ENCODE data around the gene MKKS.
A peak's percentile ranks its signal among the peaks of the same experiment; 100 is the strongest.

MKKS gene

DNA sequence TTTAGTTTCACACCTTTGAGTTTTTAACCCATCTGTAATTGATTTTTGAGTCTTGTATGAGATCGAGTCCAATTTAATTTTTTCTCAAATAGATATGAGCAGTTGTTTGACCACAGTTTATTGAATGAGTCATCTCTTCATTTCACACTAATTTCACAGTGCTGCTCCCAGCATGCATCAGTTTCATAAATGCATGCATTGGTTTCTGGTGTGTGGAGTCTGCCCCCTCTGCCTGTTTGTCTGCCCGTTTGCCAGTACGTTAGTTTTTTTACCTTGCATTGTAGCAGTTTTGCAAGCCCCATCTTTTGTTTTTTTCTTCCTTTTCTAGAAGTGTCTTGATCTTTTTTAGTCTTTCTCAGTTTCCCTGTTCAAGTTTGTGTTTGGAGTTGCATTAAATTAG is 13.0 kb upstream of the MKKS start:
- peaks cover 47% of the 10 kb centered on the region for H3K79me2 ChIP-seq (ENCODE audit: insufficient read depth, low read length)
- no peaks in the 10 kb centered on the region for H3K36me3 ChIP-seq (ENCODE audit: insufficient read depth, low read length)
- TF ChIP-seq EZH2phosphoT487 (IDR thresholded peaks at IDR 0.05; ENCODE audit: borderline replicate concordance), result no peak
- TF ChIP-seq, protein P1, sequence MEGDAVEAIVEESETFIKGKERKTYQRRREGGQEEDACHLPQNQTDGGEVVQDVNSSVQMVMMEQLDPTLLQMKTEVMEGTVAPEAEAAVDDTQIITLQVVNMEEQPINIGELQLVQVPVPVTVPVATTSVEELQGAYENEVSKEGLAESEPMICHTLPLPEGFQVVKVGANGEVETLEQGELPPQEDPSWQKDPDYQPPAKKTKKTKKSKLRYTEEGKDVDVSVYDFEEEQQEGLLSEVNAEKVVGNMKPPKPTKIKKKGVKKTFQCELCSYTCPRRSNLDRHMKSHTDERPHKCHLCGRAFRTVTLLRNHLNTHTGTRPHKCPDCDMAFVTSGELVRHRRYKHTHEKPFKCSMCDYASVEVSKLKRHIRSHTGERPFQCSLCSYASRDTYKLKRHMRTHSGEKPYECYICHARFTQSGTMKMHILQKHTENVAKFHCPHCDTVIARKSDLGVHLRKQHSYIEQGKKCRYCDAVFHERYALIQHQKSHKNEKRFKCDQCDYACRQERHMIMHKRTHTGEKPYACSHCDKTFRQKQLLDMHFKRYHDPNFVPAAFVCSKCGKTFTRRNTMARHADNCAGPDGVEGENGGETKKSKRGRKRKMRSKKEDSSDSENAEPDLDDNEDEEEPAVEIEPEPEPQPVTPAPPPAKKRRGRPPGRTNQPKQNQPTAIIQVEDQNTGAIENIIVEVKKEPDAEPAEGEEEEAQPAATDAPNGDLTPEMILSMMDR (conservative IDR thresholded peaks at IDR 0.05; ENCODE audit: low read length), result peak; percentile 29; the same call in 1 of the 2 replicates
- peak overlapping the region; percentile 76 for H3K9ac ChIP-seq (ENCODE audit: low read depth, low read length, poor library complexity, severe bottlenecking)
- H3K27me3 ChIP-seq (ENCODE audit: insufficient read depth, low read length, poor library complexity, severe bottlenecking), result no peaks in the 10 kb centered on the region
- no peaks in the 10 kb centered on the region; the same call in 1 of the 2 replicates for H3F3A ChIP-seq (ENCODE audit: low read depth)
- H4K20me1 ChIP-seq (ENCODE audit: insufficient read depth, low read length, poor library complexity, severe bottlenecking), result no peaks in the 10 kb centered on the region
- no peaks in the 10 kb centered on the region for H3K9me3 ChIP-seq (ENCODE audit: insufficient read depth, low read depth, low read length)
- peak overlapping the region; percentile 71 for H3K4me3 ChIP-seq (ENCODE audit: low read length, poor library complexity, severe bottlenecking)
- peaks cover 33% of the 10 kb centered on the region for H3K4me1 ChIP-seq (ENCODE audit: insufficient read depth, low read length, poor library complexity, severe bottlenecking)
- peak overlapping the region; percentile 53; the same call in 1 of the 2 replicates for H2AFZ ChIP-seq (ENCODE audit: low read length)
- peak overlapping the region; percentile 78 for H3K4me2 ChIP-seq (ENCODE audit: low read depth, low read length, poor library complexity, severe bottlenecking)
- no peaks in the 10 kb centered on the region for H3K9me2 ChIP-seq (replicated peaks; ENCODE audit: low read depth, low read length)

DNA sequence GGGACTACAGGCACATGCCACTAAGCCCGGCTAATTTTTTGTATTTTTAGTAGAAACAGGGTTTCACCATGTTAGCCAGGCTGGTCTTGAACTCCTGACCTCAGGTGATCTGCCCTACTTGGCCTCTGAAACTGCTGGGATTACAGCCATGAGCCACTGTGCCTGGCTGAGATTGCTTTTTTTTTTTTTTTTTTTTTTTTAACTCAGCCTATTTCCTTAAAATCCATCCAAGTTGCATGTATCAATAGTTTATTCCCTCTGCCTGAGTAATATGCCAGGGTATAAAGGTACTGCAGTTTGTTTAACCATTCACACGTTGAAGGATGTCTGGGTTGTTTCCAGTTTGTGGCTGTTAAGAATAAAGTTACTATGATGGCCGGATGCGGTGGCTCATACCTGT is 11.7 kb upstream of the MKKS start:
- Histone ChIP-seq H3K4me3 (ENCODE audit: low read length, poor library complexity, severe bottlenecking) (no peak overlapping the region), H4K20me1 (ENCODE audit: insufficient read depth, low read length, poor library complexity, severe bottlenecking) (no peaks in the 10 kb centered on the region), H3K9me2 (replicated peaks; ENCODE audit: low read depth, low read length) (no peaks in the 10 kb centered on the region), H2AFZ (ENCODE audit: low read length) (no peak overlapping the region), H3K9ac (ENCODE audit: low read depth, low read length, poor library complexity, severe bottlenecking) (no peak overlapping the region), H3K36me3 (ENCODE audit: insufficient read depth, low read length) (no peaks in the 10 kb centered on the region), H3K4me2 (ENCODE audit: low read depth, low read length, poor library complexity, severe bottlenecking) (no peak overlapping the region), H3K9me3 (ENCODE audit: insufficient read depth, low read depth, low read length) (no peaks in the 10 kb centered on the region), H3F3A (ENCODE audit: low read depth) (no peaks in the 10 kb centered on the region; the same call in 1 of the 2 replicates), H3K79me2 (ENCODE audit: insufficient read depth, low read length) (peaks cover 43% of the 10 kb centered on the region), H3K4me1 (ENCODE audit: insufficient read depth, low read length, poor library complexity, severe bottlenecking) (peaks cover 34% of the 10 kb centered on the region), H3K27me3 (ENCODE audit: insufficient read depth, low read length, poor library complexity, severe bottlenecking) (no peaks in the 10 kb centered on the region)
- no peak for TF ChIP-seq EZH2phosphoT487 (IDR thresholded peaks at IDR 0.05; ENCODE audit: borderline replicate concordance)

DNA sequence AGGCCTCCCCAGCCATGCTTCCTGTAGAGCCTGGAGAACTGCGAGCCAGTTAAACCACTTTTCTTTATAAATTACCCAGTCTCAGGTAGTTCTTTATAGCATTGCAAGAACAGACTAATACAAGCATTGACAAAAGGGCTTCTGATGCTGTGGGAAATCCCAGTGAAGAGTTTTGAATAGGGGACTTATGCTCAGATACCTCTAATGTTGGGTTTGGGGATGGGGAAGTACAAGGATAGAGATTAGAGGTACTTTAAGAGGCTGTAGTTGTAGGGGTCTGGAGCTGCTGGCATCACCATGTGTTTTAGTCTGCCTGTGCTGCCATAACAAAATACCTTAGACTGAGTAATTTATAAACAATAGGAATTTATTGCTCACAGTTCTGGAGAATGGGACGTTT is 9.9 kb upstream of the MKKS start:
- H2AFZ ChIP-seq (ENCODE audit: low read length), result no peak overlapping the region
- no peak for TF ChIP-seq EZH2phosphoT487 (IDR thresholded peaks at IDR 0.05; ENCODE audit: borderline replicate concordance)
- TF ChIP-seq, protein P1 (conservative IDR thresholded peaks at IDR 0.05; ENCODE audit: low read length), result no peak
- peaks cover 43% of the 10 kb centered on the region for H3K79me2 ChIP-seq (ENCODE audit: insufficient read depth, low read length)
- peaks cover 33% of the 10 kb centered on the region for H3K4me1 ChIP-seq (ENCODE audit: insufficient read depth, low read length, poor library complexity, severe bottlenecking)
- no peaks in the 10 kb centered on the region for H3K9me3 ChIP-seq (ENCODE audit: insufficient read depth, low read depth, low read length)
- no peaks in the 10 kb centered on the region for H3K36me3 ChIP-seq (ENCODE audit: insufficient read depth, low read length)
- H3K4me2 ChIP-seq (ENCODE audit: low read depth, low read length, poor library complexity, severe bottlenecking), result no peak overlapping the region
- H3K9ac ChIP-seq (ENCODE audit: low read depth, low read length, poor library complexity, severe bottlenecking), result no peak overlapping the region
- H3F3A ChIP-seq (ENCODE audit: low read depth), result no peaks in the 10 kb centered on the region; the same call in 1 of the 2 replicates
- H4K20me1 ChIP-seq (ENCODE audit: insufficient read depth, low read length, poor library complexity, severe bottlenecking), result no peaks in the 10 kb centered on the region
- H3K27me3 ChIP-seq (ENCODE audit: insufficient read depth, low read length, poor library complexity, severe bottlenecking), result no peaks in the 10 kb centered on the region
- H3K9me2 ChIP-seq (replicated peaks; ENCODE audit: low read depth, low read length), result no peaks in the 10 kb centered on the region
- no peak overlapping the region for H3K4me3 ChIP-seq (ENCODE audit: low read length, poor library complexity, severe bottlenecking)

DNA sequence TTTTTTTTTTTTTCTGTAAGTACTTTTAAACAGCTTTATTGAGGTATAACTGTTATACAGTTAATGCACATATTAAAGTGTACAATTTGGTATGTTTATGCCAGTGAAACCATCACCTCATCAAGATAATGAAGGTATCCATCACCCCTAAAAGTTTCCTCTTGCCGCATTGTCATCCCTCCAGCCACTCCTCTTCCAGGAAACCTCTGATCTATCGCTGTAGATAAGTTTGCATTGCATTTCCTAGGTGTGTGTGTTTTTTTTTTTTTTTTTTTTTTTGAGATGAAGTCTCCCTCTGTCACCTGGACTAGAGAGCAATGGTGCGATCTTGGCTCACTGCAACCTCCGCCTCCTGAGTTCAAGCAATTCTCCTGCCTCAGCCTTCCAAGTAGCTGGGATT is 4.2 kb upstream of the MKKS start:
- Histone ChIP-seq H3K36me3 (ENCODE audit: insufficient read depth, low read length) (no peaks in the 10 kb centered on the region), H3F3A (ENCODE audit: low read depth) (no peaks in the 10 kb centered on the region), H3K4me1 (ENCODE audit: insufficient read depth, low read length, poor library complexity, severe bottlenecking) (peaks cover 30% of the 10 kb centered on the region), H2AFZ (ENCODE audit: low read length) (no peak overlapping the region), H3K9me2 (replicated peaks; ENCODE audit: low read depth, low read length) (no peaks in the 10 kb centered on the region), H3K27me3 (ENCODE audit: insufficient read depth, low read length, poor library complexity, severe bottlenecking) (no peaks in the 10 kb centered on the region), H3K79me2 (ENCODE audit: insufficient read depth, low read length) (peaks cover 49% of the 10 kb centered on the region), H3K9me3 (ENCODE audit: insufficient read depth, low read depth, low read length) (no peaks in the 10 kb centered on the region), H3K4me2 (ENCODE audit: low read depth, low read length, poor library complexity, severe bottlenecking) (peak overlapping the region; percentile 85), H3K4me3 (ENCODE audit: low read length, poor library complexity, severe bottlenecking) (no peak overlapping the region), H3K9ac (ENCODE audit: low read depth, low read length, poor library complexity, severe bottlenecking) (no peak overlapping the region), H4K20me1 (ENCODE audit: insufficient read depth, low read length, poor library complexity, severe bottlenecking) (no peaks in the 10 kb centered on the region)
- TF ChIP-seq, protein P1 (conservative IDR thresholded peaks at IDR 0.05; ENCODE audit: low read length), result no peak
- TF ChIP-seq EZH2phosphoT487 (IDR thresholded peaks at IDR 0.05; ENCODE audit: borderline replicate concordance), result no peak
